Heart right ventricle (tissue), 16 donors: ENCODE data around the gene SNX8. TPM values are rescaled to one million over a fixed set of nuclear protein-coding genes. Genes with fewer than 3 reads are reported as not detected.
A peak's percentile ranks its signal among the peaks of the same experiment; 100 is the strongest.

Source experiments
- ATAC-seq, 8 donors: fragments of 200-7000 bp; cut with Tn5 transposase; one replicate each; pipeline ENCODE4 v1.9.1; 2020; ENCODE audit warnings: mild to moderate bottlenecking in 8 of 8, moderate library complexity in 8 of 8, moderate number of reproducible peaks in 1 of 8
- DNase-seq, 2 donors: peaks; one replicate each; pipeline ENCODE4 v3.0.0-alpha.2; 2020
- H3K27ac ChIP-seq, 10 donors: fragments of 200-600 bp; sonication (generic) in 2 of 10; one replicate each; pipeline versions ENCODE4 v1.5.0 to v1.8.0; 2020 to 2022; ENCODE audit warnings: mild to moderate bottlenecking in 3 of 10
- H3K27me3 ChIP-seq, 7 donors: fragments of 200-600 bp; one replicate each; pipeline ENCODE4 v1.8.0; 2021 to 2022; ENCODE audit warnings: mild to moderate bottlenecking in 2 of 7
- H3K36me3 ChIP-seq, 9 donors: fragments of 200-600 bp; sonication (generic) in 1 of 9; one replicate each; pipeline versions ENCODE4 v1.5.0 to v1.8.0; 2020 to 2022; ENCODE audit warnings: mild to moderate bottlenecking in 2 of 9
- H3K4me1 ChIP-seq, 9 donors: fragments of 200-600 bp; sonication (generic) in 1 of 9; one replicate each; pipeline versions ENCODE4 v1.5.0 to v1.8.0; 2020 to 2022; ENCODE audit warnings: mild to moderate bottlenecking in 4 of 9
- H3K4me3 ChIP-seq, 10 donors: fragments of 200-600 bp; sonication (generic) in 2 of 10; one replicate each; pipeline versions ENCODE4 v1.5.0 to v1.8.0; 2020 to 2022; ENCODE audit warnings: mild to moderate bottlenecking in 7 of 10, moderate library complexity in 2 of 10
- H3K9me3 ChIP-seq, 11 donors: fragments of 200-600 bp in 10 of 11; sonication (generic) in 2 of 11; one replicate each; pipeline versions ENCODE4 v1.5.0 to v1.8.0; 2013 to 2022; ENCODE audit warnings: mild to moderate bottlenecking in 2 of 11, control low read depth in 1 of 11, moderate library complexity in 1 of 11
- WGBS, 2 donors: extraction: QIAGEN DNeasy Blood & Tissue Kit; methylation state at CpG; one replicate each; pipeline ENCODE4 v1.1.7; 2013; ENCODE audit warnings: inconsistent platforms in 1 of 2; 5-methylcytosine and 5-hydroxymethylcytosine counted together
- intact Hi-C, 10 donors: fragments of 100-400 bp; cut with DNase I; formaldehyde crosslinking; loops; one replicate each; pipeline versions ENCODE4 v1.11.1 to v1.14.2; 2022
- polyA plus RNA-seq, 2 donors: library from polyadenylated mRNA; stranded (reverse); fragments of 200-250 nt; gene quantifications; one replicate each; pipeline ENCODE4 v1.2.3, GENCODE V29; 2013
- total RNA-seq, 10 donors: library from RNA; stranded (reverse); fragmentation: NEBNext Ultra II Directional in 3 of 10; extraction: Animal tissue kit (Norgen Biotek cat#: 25700) in 3 of 10; gene quantifications; one replicate each; pipeline versions ENCODE4 v1.2.1 to v1.2.4, GENCODE V29; 2021 to 2023
- TF ChIP-seq, protein P1 (sequence below), 9 donors: fragments of 200-600 bp; sonication (generic) in 2 of 9; IDR thresholded peaks; one replicate each; pipeline versions ENCODE4 v1.5.0 to v1.8.0; 2021 to 2022; ENCODE audit warnings: antibody characterized with exemption in 9 of 9, mild to moderate bottlenecking in 5 of 9, moderate library complexity in 1 of 9
- donor health status: Arrhythmogenic right ventricular cardiomyopathy.
- donor health status: ischemic (EF 13 %, LVEDD 7.1; RV severe dilation, severe dysfunction).
- donor health status: healthy with polysubstance abuse.
- donor health status: DM: no; HTN: yes; CAD: no.
- donor health status: DM: no; HTN: no; CAD: no.
- donor health status: ischemic (EF 25% LVEDD 6.9; RV normal size, moderate dysfunction).
- donor health status: ischemic (EF 25% LVEDD 5.7; RV mildly dilated, moderate dysfunction).
- donor health status: healthy.
- donor health status: DM: yes; HTN: yes; CAD: no.
- donor health status: Ischemic cardiomyopathy.
- donor health status: ischemic (EF 35%, LVEDD 5.7; RV mildly dilated, moderate dysfunction).
- donor health status: nonischemic (EF 11% LVEDD 7.7; RV severe dilation, severe dysfunction).
- donor health status: DM: yes; HTN: yes; CAD: no.
- donor health status: PGD.
- donor health status: ischemic (EF 29% LVEDD 5.4; RV normal size, mild dysfunction).
- donor health status: nonischemic (EF 23%, LVEDD 6.1; RV moderate dilation, normal function).

The SNX8 gene
- total and polyA plus RNA-seq, 12 donors = 14.7 to 31.8 (median 20.4) TPM

DNA sequence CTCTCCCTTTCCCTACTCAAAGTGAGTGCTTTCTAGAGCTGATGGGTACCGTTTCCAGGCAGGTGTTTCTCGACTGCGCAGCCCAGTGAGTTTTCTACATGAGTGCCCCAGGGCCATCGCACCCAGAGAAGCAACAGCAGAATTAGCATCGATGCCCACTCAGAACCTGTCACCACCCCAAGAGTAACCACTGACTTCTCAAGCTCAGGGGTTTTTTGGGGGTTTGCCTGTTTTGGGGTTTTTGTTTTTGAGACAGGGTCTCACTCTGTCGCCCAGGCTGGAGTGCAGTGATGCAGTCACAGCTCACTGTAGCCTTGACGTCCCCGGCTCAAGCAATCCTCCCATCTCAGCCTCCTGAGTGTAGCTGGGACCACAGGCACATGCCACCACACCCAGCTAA, 25.7 kb downstream of the SNX8 start:
- ATAC-seq (no peak), DNase-seq (no peak)
- no peaks in the 10 kb centered on the region for H3K4me1 ChIP-seq
- H3K27me3 ChIP-seq = no peaks in the 10 kb centered on the region
- intact Hi-C loops = no loop called here
- TF ChIP-seq, protein P1, sequence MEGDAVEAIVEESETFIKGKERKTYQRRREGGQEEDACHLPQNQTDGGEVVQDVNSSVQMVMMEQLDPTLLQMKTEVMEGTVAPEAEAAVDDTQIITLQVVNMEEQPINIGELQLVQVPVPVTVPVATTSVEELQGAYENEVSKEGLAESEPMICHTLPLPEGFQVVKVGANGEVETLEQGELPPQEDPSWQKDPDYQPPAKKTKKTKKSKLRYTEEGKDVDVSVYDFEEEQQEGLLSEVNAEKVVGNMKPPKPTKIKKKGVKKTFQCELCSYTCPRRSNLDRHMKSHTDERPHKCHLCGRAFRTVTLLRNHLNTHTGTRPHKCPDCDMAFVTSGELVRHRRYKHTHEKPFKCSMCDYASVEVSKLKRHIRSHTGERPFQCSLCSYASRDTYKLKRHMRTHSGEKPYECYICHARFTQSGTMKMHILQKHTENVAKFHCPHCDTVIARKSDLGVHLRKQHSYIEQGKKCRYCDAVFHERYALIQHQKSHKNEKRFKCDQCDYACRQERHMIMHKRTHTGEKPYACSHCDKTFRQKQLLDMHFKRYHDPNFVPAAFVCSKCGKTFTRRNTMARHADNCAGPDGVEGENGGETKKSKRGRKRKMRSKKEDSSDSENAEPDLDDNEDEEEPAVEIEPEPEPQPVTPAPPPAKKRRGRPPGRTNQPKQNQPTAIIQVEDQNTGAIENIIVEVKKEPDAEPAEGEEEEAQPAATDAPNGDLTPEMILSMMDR (IDR thresholded peaks at IDR 0.05) = no peak
- 89 to 92% methylated on average over 8 of the region's 8 CpGs for WGBS, 2 donors
- H3K27ac ChIP-seq = no peak overlapping the region
- no peaks in the 10 kb centered on the region for H3K9me3 ChIP-seq
- H3K36me3 ChIP-seq = no peaks in the 10 kb centered on the region
- no peak overlapping the region for H3K4me3 ChIP-seq

DNA sequence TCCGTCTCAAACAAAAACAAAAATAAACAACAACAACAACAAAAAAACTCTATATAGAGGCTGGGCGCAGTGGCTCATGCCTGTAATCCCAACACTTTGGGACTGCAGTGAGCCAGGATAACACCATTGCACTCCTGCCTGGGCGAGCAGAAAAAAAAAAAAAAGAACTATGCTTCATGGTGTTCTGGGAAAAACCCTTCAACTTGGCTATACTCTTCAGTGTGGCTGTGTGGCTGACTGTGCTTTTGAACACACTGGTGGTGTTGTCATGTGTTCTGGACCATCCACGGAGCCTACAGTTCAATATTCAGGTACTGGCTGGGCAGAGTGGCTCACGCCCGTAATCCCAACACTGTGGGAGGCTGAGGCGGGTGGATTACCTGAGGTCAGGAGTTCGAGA, 26.5 kb downstream of the SNX8 start:
- DNase-seq (no peak), ATAC-seq (no peak)
- Histone ChIP-seq H3K27me3 (no peaks in the 10 kb centered on the region), H3K27ac (no peak overlapping the region), H3K9me3 (no peaks in the 10 kb centered on the region), H3K36me3 (no peaks in the 10 kb centered on the region), H3K4me1 (no peaks in the 10 kb centered on the region), H3K4me3 (no peak overlapping the region)
- TF ChIP-seq, protein P1 (IDR thresholded peaks at IDR 0.05) = no peak
- intact Hi-C loops = no loop called here
- 94 to 97% methylated on average over 8 of the region's 8 CpGs for WGBS, 2 donors

DNA sequence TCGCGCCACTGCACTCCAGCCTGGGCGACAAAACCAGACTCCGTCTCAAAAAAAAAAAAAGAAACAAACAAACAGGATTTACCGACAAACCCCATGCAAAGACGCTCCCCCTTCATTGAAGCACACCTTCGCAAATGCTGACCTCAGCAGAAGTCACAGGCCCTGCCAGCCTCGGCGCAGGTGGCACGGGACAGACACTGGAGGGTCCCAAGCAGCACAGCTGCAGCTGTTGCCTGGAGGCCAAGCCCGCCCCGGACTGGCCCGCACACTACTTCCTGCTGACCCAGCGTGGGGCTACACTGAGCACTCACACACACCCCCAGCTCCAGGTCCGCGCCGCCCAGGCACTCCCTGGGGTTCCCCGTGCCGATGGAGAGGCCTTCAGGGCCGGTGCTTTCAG, 31.2 kb downstream of the SNX8 start:
- peak in 2 of 8 donors; percentile 25 to 31 for ATAC-seq
- H3K4me1 ChIP-seq = peaks cover 0 to 13% (median 3%) of the 10 kb centered on the region in 9 donors
- H3K27me3 ChIP-seq = no peaks in the 10 kb centered on the region
- no peak for DNase-seq
- H3K36me3 ChIP-seq = peaks cover 0 to 1% (median 0%) of the 10 kb centered on the region in 9 donors
- WGBS, 2 donors = 93 to 95% methylated on average over 16 to 20 of the region's 20 CpGs
- H3K9me3 ChIP-seq = no peaks in the 10 kb centered on the region
- TF ChIP-seq, protein P1 (IDR thresholded peaks at IDR 0.05) = no peak
- no peak overlapping the region for H3K27ac ChIP-seq
- H3K4me3 ChIP-seq = no peak overlapping the region
- intact Hi-C loops = no loop called here

DNA sequence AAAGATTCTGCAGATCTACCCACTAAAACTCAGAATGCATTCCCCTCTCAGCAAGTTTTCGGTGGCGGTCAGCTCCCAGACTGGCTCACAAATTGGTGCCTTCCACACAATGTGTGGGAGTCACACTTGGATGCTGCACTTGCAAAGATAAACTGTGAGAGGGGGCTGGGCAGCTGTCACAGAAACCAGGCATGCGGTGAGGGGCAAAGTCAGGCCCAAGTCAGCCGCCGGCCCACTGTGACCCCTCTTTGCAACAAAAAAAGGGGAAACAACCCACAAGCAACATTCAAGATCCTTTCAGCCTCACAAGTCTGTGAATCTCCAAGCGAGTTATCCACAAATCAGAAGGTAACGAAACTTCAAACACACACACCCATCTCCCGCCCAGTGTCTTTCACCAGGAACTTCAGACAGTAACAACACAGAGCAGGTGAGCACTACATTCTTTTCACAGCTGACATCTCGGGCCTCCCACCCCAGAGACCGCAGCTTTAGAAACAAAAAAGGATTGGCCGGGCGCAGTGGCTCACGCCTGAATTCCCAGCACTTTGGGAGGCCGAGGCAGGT, 32.0 kb downstream of the SNX8 start:
- Histone ChIP-seq H3K9me3 (no peaks in the 10 kb centered on the region), H3K27ac (peak overlapping the region in 2 of 10 donors; percentile 42), H3K36me3 (peaks cover 0 to 5% (median 0%) of the 10 kb centered on the region in 9 donors), H3K27me3 (no peaks in the 10 kb centered on the region), H3K4me3 (no peak overlapping the region), H3K4me1 (peaks cover 0 to 13% (median 3%) of the 10 kb centered on the region in 9 donors)
- TF ChIP-seq, protein P1 (IDR thresholded peaks at IDR 0.05) = no peak
- intact Hi-C loops = no loop called here
- ATAC-seq (no peak), DNase-seq (no peak)
- WGBS, 2 donors = 85 to 91% methylated on average over 14 of the region's 14 CpGs
